IMR-90 (cell line): ENCODE data around the gene MFAP4. TPM values are rescaled to one million over a fixed set of nuclear protein-coding genes. Genes with fewer than 3 reads are reported as not detected.

ENCODE experiments used
- ATAC-seq: fragments of 200-7000 bp; cut with Tn5 transposase; 2 replicates; pipeline ENCODE4 v1.9.1; 2020; ENCODE audit warnings: low read depth, mild to moderate bottlenecking, moderate library complexity
- BruUV-seq: library from RNA; stranded (reverse); fragments of 400-500 nt; replicated peaks from 2 replicates; lab custom pipeline; 2021; lab: Mats Ljungman, UMichigan
- CTCF ChIA-PET: fragments of 300-600 bp; formaldehyde crosslinking; extraction: SDS; loops from one replicate; lab custom pipeline; 2021; ENCODE audit warnings: antibody characterized with exemption; lab: Yijun Ruan, JAX
- POLR2A ChIA-PET: fragments of 300-600 bp; sonication (Branson Sonifier 250); formaldehyde crosslinking; loops from one replicate; lab custom pipeline; 2022; ENCODE audit warnings: antibody characterized with exemption; ENCODE audit not compliant: unreplicated experiment; lab: Charles Lee
- DNase-seq: peaks from one replicate; pipeline ENCODE4 v3.0.0; 2013
- H2AFZ ChIP-seq: replicated peaks from 2 replicates; pipeline ENCODE3; 2013; ENCODE audit warnings: low read length, mild to moderate bottlenecking; ENCODE audit not compliant: poor library complexity
- H2AK5ac ChIP-seq: 2 replicates; pipeline ENCODE4 v1.6.1; 2013; ENCODE audit warnings: low read depth, low read length, inconsistent platforms
- H2AK9ac ChIP-seq: replicated peaks from 2 replicates; pipeline ENCODE3; 2013; ENCODE audit warnings: mild to moderate bottlenecking, low read depth, low read length, moderate library complexity; ENCODE audit not compliant: poor library complexity
- H2BK120ac ChIP-seq: 2 replicates; pipeline ENCODE4 v1.6.1; 2013; ENCODE audit warnings: low read depth, low read length, inconsistent platforms
- H2BK15ac ChIP-seq: 3 replicates; pipeline ENCODE4 v1.6.1; 2013; ENCODE audit warnings: low read depth, low read length, inconsistent platforms
- H2BK20ac ChIP-seq: 2 replicates; pipeline ENCODE4 v1.6.1; 2013; ENCODE audit warnings: low read depth, mild to moderate bottlenecking, inconsistent platforms, low read length, moderate library complexity
- H2BK5ac ChIP-seq: 2 replicates; pipeline ENCODE4 v1.6.1; 2013; ENCODE audit warnings: mild to moderate bottlenecking, low read depth, low read length, inconsistent platforms; ENCODE audit not compliant: poor library complexity, severe bottlenecking
- H3K14ac ChIP-seq: replicated peaks from 2 replicates; pipeline ENCODE4 v1.6.1; 2013; ENCODE audit warnings: low read depth, low read length, inconsistent platforms
- H3K18ac ChIP-seq: 2 replicates; pipeline ENCODE4 v1.6.1; 2013; ENCODE audit warnings: low read depth, low read length, control low read depth
- H3K23ac ChIP-seq: 2 replicates; pipeline ENCODE4 v1.6.1; 2013; ENCODE audit warnings: low read depth, low read length, inconsistent platforms
- H3K27ac ChIP-seq: 2 replicates; pipeline ENCODE4 v1.5.1; 2013; ENCODE audit warnings: mild to moderate bottlenecking, control low read depth, low read length; ENCODE audit not compliant: insufficient read depth
- H3K27me3 ChIP-seq: 2 replicates; pipeline ENCODE4 v1.6.1; 2013; ENCODE audit warnings: low read length; ENCODE audit not compliant: control insufficient read depth, insufficient read depth
- H3K36me3 ChIP-seq: 2 replicates; pipeline ENCODE4 v1.6.1; 2013; ENCODE audit warnings: low read length, mixed read lengths; ENCODE audit not compliant: control insufficient read depth, insufficient read depth
- H3K4ac ChIP-seq: 2 replicates; pipeline ENCODE4 v1.6.1; 2013; ENCODE audit warnings: low read depth, low read length, inconsistent platforms
- H3K4me1 ChIP-seq: 2 replicates; pipeline ENCODE4 v1.6.1; 2013; ENCODE audit warnings: low read length, mixed read lengths; ENCODE audit not compliant: control insufficient read depth, insufficient read depth
- H3K4me2 ChIP-seq: 2 replicates; pipeline ENCODE4 v1.6.1; 2013; ENCODE audit warnings: low read depth, mild to moderate bottlenecking, control low read depth, low read length, moderate library complexity
- H3K4me3 ChIP-seq: 2 replicates; pipeline ENCODE4 v1.5.1; 2013; ENCODE audit warnings: low read depth, mild to moderate bottlenecking, control low read depth, low read length, moderate library complexity; ENCODE audit not compliant: insufficient read depth
- H3K56ac ChIP-seq: 2 replicates; pipeline ENCODE4 v1.6.1; 2013; ENCODE audit warnings: low read length, inconsistent platforms; ENCODE audit not compliant: insufficient read depth; ENCODE audit errors: extremely low read depth
- H3K79me1 ChIP-seq, 2 experiments: 2 replicates each; pipeline ENCODE4 v1.6.1; 2013; ENCODE audit warnings: low read length in 2 of 2, inconsistent platforms in 1 of 2, low read depth in 1 of 2
- H3K9ac ChIP-seq: 2 replicates; pipeline ENCODE4 v1.6.1; 2013; ENCODE audit warnings: low read depth, low read length, control low read depth
- H3K9me1 ChIP-seq: 2 replicates; pipeline ENCODE4 v1.6.1; 2013; ENCODE audit warnings: low read length, inconsistent platforms; ENCODE audit not compliant: insufficient read depth
- H3K9me3 ChIP-seq: 2 replicates; pipeline ENCODE4 v1.6.1; 2013; ENCODE audit warnings: low read length; ENCODE audit not compliant: control insufficient read depth, insufficient read depth
- H4K20me1 ChIP-seq: 2 replicates; pipeline ENCODE4 v1.6.1; 2013; ENCODE audit warnings: low read length, inconsistent platforms; ENCODE audit not compliant: insufficient read depth
- H4K5ac ChIP-seq: 2 replicates; pipeline ENCODE4 v1.6.1; 2013; ENCODE audit warnings: mild to moderate bottlenecking, low read depth, low read length, control low read depth
- H4K8ac ChIP-seq, 2 experiments: 2 replicates each; pipeline ENCODE4 v1.6.1; 2013; ENCODE audit warnings: low read depth in 2 of 2, low read length in 2 of 2, control low read depth in 1 of 2, inconsistent platforms in 1 of 2
- H4K91ac ChIP-seq: 2 replicates; pipeline ENCODE4 v1.6.1; 2013; ENCODE audit warnings: low read depth, low read length, inconsistent platforms; ENCODE audit not compliant: insufficient read depth
- BHLHE40 ChIP-seq: fragments of 150-350 bp; IDR thresholded peaks from 2 replicates; pipeline ENCODE4 v1.6.1; 2016; ENCODE audit warnings: mild to moderate bottlenecking, low read depth, low read length
- CTCF ChIP-seq: conservative IDR thresholded peaks from 2 replicates; pipeline ENCODE4 v1.5.1; 2012; ENCODE audit warnings: mild to moderate bottlenecking, low read depth, low read length, improper control_type of control experiment
- FOS ChIP-seq: fragments of 150-350 bp; IDR thresholded peaks from 2 replicates; pipeline ENCODE4 v1.6.1; 2016; ENCODE audit warnings: low read depth, low read length
- MAFK ChIP-seq: IDR thresholded peaks from 2 replicates; pipeline ENCODE4 v1.6.1; 2012; ENCODE audit warnings: low read depth, low read length, improper control_type of control experiment
- MAZ ChIP-seq: IDR thresholded peaks from 2 replicates; pipeline ENCODE4 v1.6.1; 2012; ENCODE audit warnings: low read depth, mild to moderate bottlenecking, low read length, improper control_type of control experiment, moderate library complexity, borderline replicate concordance
- MXI1 ChIP-seq: IDR thresholded peaks from 2 replicates; pipeline ENCODE4 v1.6.1; 2012; ENCODE audit warnings: low read depth, mild to moderate bottlenecking, low read length, moderate library complexity, borderline replicate concordance
- POLR2A ChIP-seq: IDR thresholded peaks from 2 replicates; pipeline ENCODE4 v1.6.1; 2012; ENCODE audit warnings: mild to moderate bottlenecking, low read depth, low read length
- RAD21 ChIP-seq: IDR thresholded peaks from 2 replicates; pipeline ENCODE4 v1.6.1; 2012; ENCODE audit warnings: low read length, improper control_type of control experiment
- SMC3 ChIP-seq: fragments of 150-350 bp; IDR thresholded peaks from 2 replicates; pipeline ENCODE4 v1.6.1; 2016; ENCODE audit warnings: low read depth, mild to moderate bottlenecking, antibody characterized with exemption, low read length, moderate library complexity
- USF2 ChIP-seq: fragments of 150-350 bp; IDR thresholded peaks from 2 replicates; pipeline ENCODE4 v1.6.1; 2017; ENCODE audit warnings: mild to moderate bottlenecking, antibody characterized with exemption, low read length, low read depth
- WGBS, 2 experiments: methylation state at CpG; one replicate each; pipeline versions ENCODE4 v1.1.5 to v1.1.7; 2013; ENCODE audit warnings: missing lambda C conversion rate in 2 of 2; ENCODE audit not compliant: insufficient read length in 1 of 2; ENCODE audit errors: extremely low coverage in 2 of 2; 5-methylcytosine and 5-hydroxymethylcytosine counted together
- dilution Hi-C: fragments of 300-500 bp; cut with HindIII; formaldehyde crosslinking; loops from one replicate; pipeline ENCODE4 v1.14.3; 2018; ENCODE audit warnings: low sequenced_read_pairs; ENCODE audit not compliant: unreplicated experiment
- in situ Hi-C: fragments of 300-500 bp; cut with MboI; formaldehyde crosslinking; loops from 3 replicates; pipeline ENCODE4 v1.14.3; 2019; ENCODE audit warnings: low sequenced_read_pairs, inconsistent platforms, mixed read lengths
- intact Hi-C: fragments of 100-400 bp; cut with micrococcal nuclease; formaldehyde crosslinking; loops from 2 replicates; pipeline ENCODE4 v1.10.0; 2022
- polyA plus RNA-seq, 3 experiments: library from polyadenylated mRNA; depleted of rRNA; stranded (reverse); fragments of >200 nt; gene quantifications; 2 replicates each; pipeline ENCODE4 v1.2.3, GENCODE V29; 2012; ENCODE audit warnings: low replicate concordance in 1 of 3
- total RNA-seq: library from RNA; depleted of rRNA; stranded (reverse); fragments of >200 nt; gene quantifications from 2 replicates; pipeline ENCODE4 v1.2.3, GENCODE V29; 2012

The MFAP4 gene
- total and polyA plus RNA-seq, 2 of the 4 experiments (the other 2 are of a cell fraction): 7.0 to 71.6 TPM

- H4K5ac ChIP-seq: no peak overlapping the region
- in situ Hi-C loops (loop anchor here (5.0 kb wide), 1 partner anchor 132 kb away; no protein-coding TSS in a partner anchor), dilution Hi-C loops (no loop called here), intact Hi-C loops (no loop called here)
- ChIA-PET CTCF (no interaction called here), POLR2A (no interaction called here)
- no peak overlapping the region for H3K4ac ChIP-seq
- no peak overlapping the region for H3K27ac ChIP-seq
- H4K8ac ChIP-seq: no peak overlapping the region
- WGBS, 2 experiments: 75% methylated on average over 4 of the region's 12 CpGs; no CpG with 5 or more reads in 1 of the 2 experiments
- no peak overlapping the region for H3K9ac ChIP-seq
- H2BK5ac ChIP-seq: no peak overlapping the region
- TF ChIP-seq MAFK: no peak
- TF ChIP-seq BHLHE40: no peak
- no peak for TF ChIP-seq POLR2A
- no peak for TF ChIP-seq RAD21
- TF ChIP-seq CTCF: no peak
- TF ChIP-seq FOS: no peak
- TF ChIP-seq MXI1: no peak
- TF ChIP-seq SMC3: no peak
- no peak for TF ChIP-seq MAZ
- no peak for TF ChIP-seq USF2
- no peak overlapping the region for H2AK5ac ChIP-seq
- H4K91ac ChIP-seq: no peak overlapping the region
- no peak overlapping the region for H2BK15ac ChIP-seq
- H3K4me1 ChIP-seq: peaks cover 4% of the 10 kb centered on the region
- H2BK20ac ChIP-seq: no peak overlapping the region
- H3K9me3 ChIP-seq: no peaks in the 10 kb centered on the region
- H2BK120ac ChIP-seq: no peak overlapping the region
- no peaks in the 10 kb centered on the region for H3K79me1 ChIP-seq
- H3K14ac ChIP-seq: no peak overlapping the region
- no peak overlapping the region for H3K4me2 ChIP-seq
- no peak for DNase-seq
- H3K27me3 ChIP-seq: no peaks in the 10 kb centered on the region
- H2AFZ ChIP-seq: peak overlapping the region; percentile 44
- no peaks in the 10 kb centered on the region for H3K9me1 ChIP-seq
- H4K20me1 ChIP-seq: no peaks in the 10 kb centered on the region
- H2AK9ac ChIP-seq: peak overlapping the region; percentile 44
- H3K4me3 ChIP-seq: no peak overlapping the region
- BruUV-seq: no TSS peak
- no peak overlapping the region for H3K18ac ChIP-seq
- H3K36me3 ChIP-seq: peaks cover 2% of the 10 kb centered on the region; the same call in 1 of the 2 replicates
- no peak overlapping the region for H3K23ac ChIP-seq
- H3K56ac ChIP-seq: no peak overlapping the region
- no peak for ATAC-seq
Observed at GRCh38 chr17:19369846-19370492, 17.0 kb downstream of the MFAP4 start.
